IgD-negative memory B cell (primary cell): ENCODE results near the gene PUS1. TPM values are rescaled to one million over a fixed set of nuclear protein-coding genes. Genes with fewer than 3 reads are reported as not detected.
"Not testable (repeated sequence)": the region's sequence is repeated elsewhere in the genome, so short reads cannot be mapped to it uniquely, and the experiment has no call there.

Experiments
- H3K27ac Mint-ChIP-seq, 3 donors: one replicate each; pipeline ENCODE4 v1.8.0; 2020 to 2022; ENCODE audit warnings: mild to moderate bottlenecking in 3 of 3, mixed read lengths in 3 of 3, moderate library complexity in 1 of 3
- H3K27me3 Mint-ChIP-seq: one replicate; pipeline ENCODE4 v1.8.0; 2021; ENCODE audit warnings: mixed read lengths
- H3K36me3 Mint-ChIP-seq: one replicate; pipeline ENCODE4 v1.8.0; 2020; ENCODE audit warnings: mild to moderate bottlenecking, mixed read lengths
- H3K4me1 Mint-ChIP-seq, 3 donors: one replicate each; pipeline ENCODE4 v1.8.0; 2020 to 2022; ENCODE audit warnings: mixed read lengths in 3 of 3, mild to moderate bottlenecking in 1 of 3
- H3K4me3 Mint-ChIP-seq, 4 donors: one replicate each; pipeline ENCODE4 v1.8.0; 2020 to 2022; ENCODE audit warnings: mild to moderate bottlenecking in 4 of 4, mixed read lengths in 4 of 4, moderate library complexity in 3 of 4
- H3K9me3 Mint-ChIP-seq, 3 donors: one replicate each; pipeline ENCODE4 v1.8.0; 2020 to 2021; ENCODE audit warnings: mixed read lengths in 3 of 3, mild to moderate bottlenecking in 1 of 3
- polyA plus RNA-seq: library from polyadenylated mRNA; unstranded; fragments of 300-500 nt; fragmentation: Illumina TruSeq; gene quantifications from one replicate; pipeline ENCODE4 v1.2.3, GENCODE V29; 2021

Gene PUS1
- polyA plus RNA-seq, 1 donor from 2014 or later: 45.5 TPM

DNA sequence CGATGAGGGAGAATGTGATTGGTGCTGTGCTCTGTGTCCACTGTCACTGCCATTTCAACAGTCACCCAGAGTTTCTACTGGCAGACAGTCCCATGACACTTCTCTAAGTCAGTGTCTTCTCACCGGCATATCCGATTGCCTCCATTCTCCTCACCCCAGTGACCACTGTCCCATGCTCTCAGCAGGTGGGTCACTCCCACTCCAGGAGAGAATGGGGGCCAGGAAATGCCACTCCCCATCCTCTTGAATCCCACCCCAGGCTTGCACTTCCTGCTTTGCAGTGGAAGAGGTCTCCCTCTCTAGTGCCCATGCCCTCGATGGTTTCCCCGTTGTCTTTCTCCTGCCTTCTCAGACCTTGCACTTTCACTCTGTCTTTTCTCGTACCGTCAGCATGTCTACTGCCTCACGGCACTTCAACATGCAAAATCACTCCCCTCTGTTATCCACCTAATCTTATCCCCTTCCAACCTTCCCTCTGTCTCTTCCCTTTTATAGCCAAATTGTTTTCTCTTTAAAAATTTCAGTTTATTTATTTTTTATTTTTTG is 18.5 kb downstream of the PUS1 start:
- peak overlapping the region in 1 of 4 donors; percentile 1 for H3K4me3 Mint-ChIP-seq
- peak overlapping the region in 1 of 3 donors; percentile 47 for H3K27ac Mint-ChIP-seq
- H3K27me3 Mint-ChIP-seq: no peaks in the 10 kb centered on the region
- no peaks in the 10 kb centered on the region for H3K9me3 Mint-ChIP-seq
- H3K4me1 Mint-ChIP-seq: peaks cover 5 to 7% (median 6%) of the 10 kb centered on the region in 3 donors
- no peaks in the 10 kb centered on the region for H3K36me3 Mint-ChIP-seq

DNA sequence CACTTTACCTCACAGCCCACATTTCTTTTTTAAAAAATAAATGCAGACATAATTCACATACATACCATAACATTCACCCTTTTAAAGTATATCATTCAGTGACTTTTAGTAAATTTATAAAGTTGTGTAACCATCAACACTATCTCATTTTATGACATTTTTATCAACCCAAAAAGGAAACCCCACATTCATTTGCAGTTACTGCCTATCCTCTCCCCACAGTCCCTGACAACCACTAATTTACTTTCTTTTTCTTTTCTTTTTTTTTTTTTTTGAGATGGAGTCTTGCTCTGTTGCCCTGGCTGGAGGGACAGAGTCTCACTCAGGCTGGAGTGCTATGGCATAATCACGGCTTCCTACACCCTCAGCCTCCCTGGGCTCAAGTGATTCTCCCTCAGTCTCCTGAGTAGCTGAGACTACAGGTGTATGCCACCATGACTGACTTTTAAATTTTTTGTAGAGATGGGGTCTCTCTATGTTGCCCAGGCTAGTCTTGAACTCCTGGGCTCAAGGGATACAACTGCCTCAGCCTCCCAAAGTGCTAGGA is 19.2 kb downstream of the PUS1 start:
- H3K4me1 Mint-ChIP-seq: peaks cover 11 to 14% (median 13%) of the 10 kb centered on the region in 3 donors
- no peaks in the 10 kb centered on the region for H3K36me3 Mint-ChIP-seq
- H3K4me3 Mint-ChIP-seq: peak overlapping the region in 2 of 4 donors; percentile 2 to 79
- H3K9me3 Mint-ChIP-seq: no peaks in the 10 kb centered on the region
- no peaks in the 10 kb centered on the region for H3K27me3 Mint-ChIP-seq
- H3K27ac Mint-ChIP-seq: peak overlapping the region; percentile 49 to 85 (median 53)

DNA sequence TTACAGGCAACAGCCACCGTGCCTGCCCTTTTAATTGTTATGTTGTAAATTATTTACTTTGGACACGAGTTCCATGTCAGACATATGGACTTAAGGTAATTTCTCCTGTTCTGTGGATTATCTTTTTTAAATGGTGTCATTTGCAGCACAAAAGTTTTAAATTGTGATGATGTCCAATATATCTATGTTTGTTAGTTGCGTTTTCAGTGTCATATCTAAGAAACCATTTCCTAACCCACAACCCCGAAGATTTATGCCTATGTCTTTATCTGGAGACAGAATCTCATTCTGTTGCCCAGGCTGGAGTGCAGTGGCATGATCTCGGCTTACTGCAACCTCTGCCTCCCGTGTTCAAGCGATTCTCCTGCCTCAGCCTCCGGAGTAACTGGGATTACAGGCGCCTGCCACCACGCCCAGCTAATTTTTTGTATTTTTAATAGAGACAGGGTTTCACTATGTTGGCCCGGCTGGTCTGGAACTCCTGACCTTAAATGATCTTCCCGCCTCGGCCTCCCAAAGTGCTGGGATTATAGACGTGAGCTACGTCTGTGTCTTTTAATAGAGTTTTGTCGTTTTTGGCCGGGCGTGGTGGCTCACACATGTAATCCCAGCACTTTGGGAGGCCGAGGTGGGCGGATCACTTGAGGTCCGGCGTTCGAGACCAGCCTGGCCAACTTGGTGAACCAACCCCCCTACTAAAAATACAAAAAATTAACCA is 19.8 kb downstream of the PUS1 start:
- H3K27ac Mint-ChIP-seq: peak overlapping the region; percentile 53 to 89 (median 85)
- not testable (repeated sequence) for H3K27me3 Mint-ChIP-seq, H3K9me3 Mint-ChIP-seq, H3K36me3 Mint-ChIP-seq
- peaks cover 14 to 17% (median 15%) of the 10 kb centered on the region in 3 donors for H3K4me1 Mint-ChIP-seq
- H3K4me3 Mint-ChIP-seq: peak overlapping the region; percentile 78 to 93 (median 81)

DNA sequence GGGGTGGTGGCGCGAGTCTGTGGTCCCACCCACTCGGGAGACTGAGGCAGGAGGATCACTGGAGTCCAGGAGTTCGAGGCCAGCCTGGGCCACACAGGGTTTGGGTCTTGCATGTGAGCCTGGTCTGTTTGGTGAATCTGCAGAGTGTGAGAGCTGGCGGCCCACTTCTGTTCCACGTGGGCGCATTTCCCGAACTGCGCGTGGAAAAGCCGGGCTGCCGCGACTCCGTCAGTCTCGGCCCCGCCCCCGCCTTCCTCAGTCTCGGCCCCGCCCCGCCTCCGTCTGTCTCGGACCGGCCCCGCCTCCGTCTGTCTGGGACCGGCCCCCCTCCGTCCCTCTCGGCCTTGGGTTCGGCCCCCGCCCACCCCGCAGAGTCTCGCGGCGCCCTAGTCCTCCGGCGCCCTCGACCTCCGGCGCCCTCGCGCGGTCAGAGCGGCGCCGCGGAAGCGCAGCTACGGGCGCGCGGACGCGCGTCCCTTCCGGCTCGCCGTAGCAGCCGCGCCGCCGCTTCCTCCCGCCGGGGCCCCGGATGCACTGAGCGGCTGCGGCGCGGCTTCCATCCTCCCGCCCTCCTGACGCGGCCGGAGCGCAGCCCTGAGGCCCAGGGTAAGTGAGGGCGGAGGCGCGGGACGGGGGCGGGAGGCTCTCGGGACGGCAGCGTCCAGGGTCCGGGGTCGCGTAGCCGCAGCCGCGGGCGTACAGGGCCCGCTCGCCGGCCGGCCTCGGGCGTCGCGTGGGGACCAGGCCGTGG is 20.5 kb downstream of the PUS1 start, which contains the start of gene EP400:
TSS of gene EP400 (plus strand) at position 512 of the 751 bp plus-strand sequence. CDS start 10,678 bp downstream, outside the sequence.
- Mint-ChIP-seq H3K4me1 (peaks cover 14 to 17% (median 16%) of the 10 kb centered on the region in 3 donors), H3K9me3 (no peaks in the 10 kb centered on the region), H3K36me3 (no peaks in the 10 kb centered on the region), H3K27ac (peak within 1 kb of the TSS; percentile 87 to 95 (median 94)), H3K4me3 (peak within 1 kb of the TSS; percentile 92 to 97 (median 96)), H3K27me3 (no peaks in the 10 kb centered on the region)

DNA sequence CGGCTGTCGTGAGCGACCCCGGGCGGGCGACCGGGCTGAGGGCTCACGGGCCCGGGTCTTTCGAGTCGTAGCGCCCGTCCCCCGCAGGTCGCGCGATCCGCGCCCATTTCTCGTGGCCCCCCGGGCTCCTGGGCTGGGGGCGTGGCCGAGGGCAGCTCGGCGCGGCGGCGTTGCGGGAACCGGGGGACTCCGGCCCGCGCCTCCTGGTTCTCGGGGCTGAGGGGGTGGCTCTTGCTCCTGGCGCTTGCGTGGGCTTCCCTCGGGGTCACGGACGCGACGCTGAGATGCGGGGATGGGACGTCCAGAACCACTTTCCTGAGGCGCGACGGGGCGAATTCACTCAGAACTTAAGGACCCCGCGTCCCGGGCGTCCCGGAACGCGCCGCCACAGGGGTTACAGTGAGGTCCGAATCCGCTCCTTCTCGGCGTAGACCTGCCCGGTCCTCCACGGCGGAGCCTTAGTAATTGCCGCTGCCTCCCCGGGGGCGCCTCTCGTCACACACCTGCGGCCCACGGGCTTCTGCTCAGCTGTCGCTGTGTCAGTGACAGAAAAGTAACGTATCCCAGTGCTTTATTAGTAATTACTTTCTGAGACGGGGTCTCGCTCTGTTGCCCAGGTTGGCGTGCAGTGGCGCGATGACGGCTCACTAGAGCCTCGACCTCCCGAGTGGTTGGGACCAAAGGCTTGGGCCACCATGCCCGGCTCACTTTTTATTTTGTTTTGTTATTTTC is 21.3 kb downstream of the PUS1 start:
- Mint-ChIP-seq H3K9me3 (no peaks in the 10 kb centered on the region), H3K36me3 (no peaks in the 10 kb centered on the region), H3K27ac (peak overlapping the region; percentile 87 to 95 (median 94)), H3K27me3 (no peaks in the 10 kb centered on the region), H3K4me3 (peak overlapping the region; percentile 92 to 97 (median 96)), H3K4me1 (peaks cover 14 to 17% (median 16%) of the 10 kb centered on the region in 3 donors)

DNA sequence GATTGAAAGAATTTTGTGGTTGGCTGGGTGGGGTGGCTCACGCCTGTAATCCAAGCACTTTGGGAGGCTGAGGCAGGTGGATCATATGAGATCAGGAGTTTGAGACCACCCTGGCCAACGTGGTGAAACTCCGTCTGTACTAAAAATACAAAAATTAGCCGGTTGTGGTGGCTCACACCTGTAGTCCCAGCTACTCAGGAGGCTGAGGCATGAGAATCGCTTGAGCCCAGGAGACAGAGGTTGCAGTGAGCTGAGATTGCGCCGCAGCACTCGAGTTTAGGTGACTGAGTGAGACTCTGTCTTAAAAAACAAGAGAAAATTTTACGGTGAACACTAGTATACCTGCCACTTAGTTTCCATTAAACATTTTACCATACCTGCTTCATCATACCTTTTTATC is 24.7 kb downstream of the PUS1 start:
- H3K27me3 Mint-ChIP-seq, H3K9me3 Mint-ChIP-seq, H3K27ac Mint-ChIP-seq, H3K4me3 Mint-ChIP-seq, H3K36me3 Mint-ChIP-seq: not testable (repeated sequence)
- peaks cover 26 to 35% (median 31%) of the 10 kb centered on the region in 3 donors for H3K4me1 Mint-ChIP-seq

DNA sequence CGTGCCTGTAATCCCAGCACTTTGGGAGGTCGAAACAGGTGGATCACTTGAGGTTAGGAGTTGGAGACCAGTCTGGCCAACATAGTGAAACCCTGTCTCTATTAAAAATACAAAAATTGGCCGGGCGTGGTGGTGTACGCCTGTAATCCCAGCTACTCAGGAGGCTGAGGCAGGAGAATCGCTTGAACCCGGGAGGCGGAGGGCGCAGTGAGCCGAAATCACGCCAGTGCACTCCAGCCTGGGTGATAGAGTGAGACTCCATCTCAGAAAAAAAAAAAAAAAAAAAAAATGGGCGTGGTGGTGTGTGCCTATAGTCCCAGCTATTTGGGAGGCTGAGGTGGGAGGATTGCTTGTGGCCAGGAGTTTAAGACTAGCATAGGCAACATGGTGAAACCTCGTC is 25.4 kb downstream of the PUS1 start:
- H3K9me3 Mint-ChIP-seq, H3K36me3 Mint-ChIP-seq, H3K27ac Mint-ChIP-seq, H3K4me3 Mint-ChIP-seq, H3K27me3 Mint-ChIP-seq: not testable (repeated sequence)
- peaks cover 26 to 35% (median 34%) of the 10 kb centered on the region in 3 donors for H3K4me1 Mint-ChIP-seq

DNA sequence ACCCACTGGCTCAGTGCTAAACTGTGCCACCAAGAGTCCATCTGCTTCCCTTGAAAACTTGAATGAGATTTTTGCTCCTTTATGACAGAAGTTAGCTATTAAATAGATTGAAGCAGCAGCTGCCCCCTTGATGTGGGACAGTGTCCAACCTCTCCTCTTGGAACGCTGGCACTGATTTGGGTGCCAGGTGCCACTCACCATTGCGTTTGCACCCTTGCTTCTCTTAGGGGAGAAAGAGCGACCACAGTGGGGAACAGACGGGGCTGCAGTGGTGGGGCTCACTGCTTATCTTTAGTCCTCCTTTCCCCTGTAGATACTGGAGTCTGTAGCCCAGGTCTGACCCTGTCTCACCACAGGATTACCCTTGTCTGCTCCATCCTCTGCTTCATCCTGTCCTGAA is 30.0 kb downstream of the PUS1 start:
- Mint-ChIP-seq H3K4me3 (no peak overlapping the region), H3K4me1 (peaks cover 26 to 38% (median 37%) of the 10 kb centered on the region in 3 donors), H3K27me3 (no peaks in the 10 kb centered on the region), H3K36me3 (no peaks in the 10 kb centered on the region), H3K9me3 (no peaks in the 10 kb centered on the region), H3K27ac (peak overlapping the region in 2 of 3 donors; percentile 53 to 70)

DNA sequence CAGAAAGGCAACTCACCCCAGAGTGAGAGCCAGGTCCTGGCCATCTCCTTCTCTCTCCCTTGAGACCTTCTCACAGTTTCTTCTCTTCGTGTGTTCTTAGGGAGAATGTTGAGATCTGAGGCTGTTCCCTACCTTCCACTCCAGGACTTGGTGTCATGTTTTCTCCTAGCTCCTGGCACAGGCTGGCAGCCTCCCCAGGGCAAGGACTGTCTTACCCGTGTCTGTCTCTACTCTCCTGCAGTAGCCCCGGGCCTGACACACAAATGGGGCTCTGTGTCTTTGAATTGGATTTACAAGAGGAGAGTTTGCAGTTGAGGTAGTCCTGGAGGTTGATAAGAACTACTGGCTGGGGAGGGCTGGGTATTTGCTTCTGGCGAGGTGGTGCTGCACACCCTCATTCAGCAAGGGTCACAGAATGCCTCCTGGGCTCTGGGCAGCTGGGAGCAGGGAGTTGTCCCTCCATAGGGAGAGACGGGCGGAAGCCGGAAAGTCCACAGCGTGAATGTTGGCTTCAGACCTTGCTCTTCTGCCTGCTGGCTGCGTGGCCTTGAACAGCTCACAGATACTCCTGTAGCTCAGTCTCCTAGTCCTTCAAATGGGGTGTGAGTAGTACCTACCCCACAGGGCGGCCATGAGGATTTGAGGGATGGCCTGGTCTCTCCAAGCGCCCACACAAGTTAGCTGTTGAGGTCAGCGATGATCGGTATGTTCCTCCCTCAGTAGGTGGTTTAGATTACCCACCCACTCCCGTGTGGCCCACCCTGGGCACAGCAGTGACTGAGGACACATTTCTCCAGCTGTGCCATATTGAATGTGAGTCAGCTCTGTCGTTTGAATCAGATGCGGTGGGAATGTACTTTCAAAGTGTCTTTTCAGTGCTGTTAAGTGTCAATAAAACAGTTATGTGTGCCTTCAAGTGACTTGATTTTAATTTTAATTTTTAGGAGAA is 30.8 kb downstream of the PUS1 start:
- H3K4me3 Mint-ChIP-seq: peak overlapping the region in 1 of 4 donors; percentile 12
- no peaks in the 10 kb centered on the region for H3K27me3 Mint-ChIP-seq
- H3K9me3 Mint-ChIP-seq: no peaks in the 10 kb centered on the region
- H3K4me1 Mint-ChIP-seq: peaks cover 31 to 43% (median 37%) of the 10 kb centered on the region in 3 donors
- H3K36me3 Mint-ChIP-seq: no peaks in the 10 kb centered on the region
- H3K27ac Mint-ChIP-seq: peak overlapping the region in 2 of 3 donors; percentile 53 to 70

DNA sequence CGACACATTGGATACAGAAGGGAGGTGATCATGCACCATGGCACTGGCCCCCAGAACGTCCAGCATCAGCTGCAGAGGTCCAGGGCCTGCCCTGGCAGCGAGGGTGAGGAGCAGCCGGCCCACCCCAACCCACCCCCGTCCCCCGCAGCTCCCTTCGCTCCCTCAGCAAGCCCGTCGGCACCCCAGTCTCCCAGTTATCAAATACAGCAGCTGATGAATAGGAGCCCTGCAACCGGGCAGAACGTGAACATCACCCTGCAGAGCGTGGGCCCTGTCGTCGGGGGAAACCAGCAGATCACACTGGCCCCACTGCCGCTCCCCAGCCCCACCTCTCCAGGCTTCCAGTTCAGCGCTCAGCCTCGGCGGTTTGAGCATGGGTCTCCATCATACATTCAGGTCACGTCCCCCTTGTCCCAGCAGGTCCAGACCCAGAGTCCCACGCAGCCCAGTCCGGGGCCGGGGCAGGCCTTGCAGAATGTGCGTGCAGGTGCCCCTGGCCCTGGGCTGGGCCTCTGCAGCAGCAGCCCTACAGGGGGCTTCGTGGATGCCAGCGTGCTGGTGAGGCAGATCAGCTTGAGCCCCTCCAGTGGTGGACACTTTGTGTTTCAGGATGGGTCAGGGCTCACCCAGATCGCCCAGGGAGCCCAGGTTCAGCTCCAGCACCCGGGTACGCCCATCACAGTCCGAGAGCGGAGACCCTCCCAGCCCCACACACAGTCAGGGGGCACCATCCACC is 31.7 kb downstream of the PUS1 start:
- H3K36me3 Mint-ChIP-seq, H3K27ac Mint-ChIP-seq, H3K9me3 Mint-ChIP-seq, H3K4me3 Mint-ChIP-seq, H3K27me3 Mint-ChIP-seq: not testable (repeated sequence)
- peaks cover 35 to 48% (median 38%) of the 10 kb centered on the region in 3 donors for H3K4me1 Mint-ChIP-seq

DNA sequence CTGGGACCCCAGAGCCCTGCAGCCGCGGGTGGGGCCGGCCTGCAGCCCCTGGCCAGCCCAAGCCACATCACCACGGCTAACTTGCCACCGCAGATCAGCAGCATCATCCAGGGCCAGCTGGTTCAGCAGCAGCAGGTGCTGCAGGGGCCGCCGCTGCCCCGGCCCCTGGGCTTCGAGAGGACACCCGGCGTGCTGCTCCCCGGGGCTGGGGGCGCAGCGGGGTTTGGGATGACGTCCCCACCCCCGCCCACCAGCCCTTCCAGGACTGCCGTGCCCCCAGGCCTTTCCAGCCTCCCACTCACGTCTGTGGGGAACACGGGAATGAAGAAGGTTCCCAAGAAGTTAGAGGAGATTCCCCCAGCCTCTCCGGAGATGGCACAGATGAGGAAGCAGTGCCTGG is 32.3 kb downstream of the PUS1 start:
- H3K4me3 Mint-ChIP-seq, H3K36me3 Mint-ChIP-seq, H3K27me3 Mint-ChIP-seq, H3K27ac Mint-ChIP-seq, H3K9me3 Mint-ChIP-seq: not testable (repeated sequence)
- H3K4me1 Mint-ChIP-seq: peaks cover 30 to 42% (median 32%) of the 10 kb centered on the region in 3 donors

DNA sequence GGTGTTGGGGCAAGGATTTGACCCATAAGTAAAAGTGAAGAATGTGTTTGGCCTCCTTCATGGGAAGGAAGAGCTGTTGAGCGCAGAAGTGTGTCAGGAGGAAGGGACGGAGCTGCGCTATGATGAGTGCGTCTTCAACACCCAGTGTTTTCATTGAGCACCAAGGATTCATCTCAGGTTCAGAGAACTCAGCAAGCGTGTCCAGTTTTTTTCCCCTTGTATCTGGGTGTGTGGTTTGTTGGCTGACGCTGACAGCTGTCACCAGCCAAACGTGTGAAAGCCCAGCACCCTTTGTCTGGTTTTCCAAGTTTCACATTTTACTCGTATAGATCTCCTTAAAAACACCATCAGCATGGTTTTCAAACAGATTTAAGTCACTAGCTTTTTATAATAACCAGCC is 33.0 kb downstream of the PUS1 start:
- H3K36me3 Mint-ChIP-seq: no peaks in the 10 kb centered on the region
- H3K27me3 Mint-ChIP-seq: no peaks in the 10 kb centered on the region
- peaks cover 27 to 39% (median 30%) of the 10 kb centered on the region in 3 donors for H3K4me1 Mint-ChIP-seq
- no peaks in the 10 kb centered on the region for H3K9me3 Mint-ChIP-seq
- no peak overlapping the region for H3K4me3 Mint-ChIP-seq
- H3K27ac Mint-ChIP-seq: no peak overlapping the region

DNA sequence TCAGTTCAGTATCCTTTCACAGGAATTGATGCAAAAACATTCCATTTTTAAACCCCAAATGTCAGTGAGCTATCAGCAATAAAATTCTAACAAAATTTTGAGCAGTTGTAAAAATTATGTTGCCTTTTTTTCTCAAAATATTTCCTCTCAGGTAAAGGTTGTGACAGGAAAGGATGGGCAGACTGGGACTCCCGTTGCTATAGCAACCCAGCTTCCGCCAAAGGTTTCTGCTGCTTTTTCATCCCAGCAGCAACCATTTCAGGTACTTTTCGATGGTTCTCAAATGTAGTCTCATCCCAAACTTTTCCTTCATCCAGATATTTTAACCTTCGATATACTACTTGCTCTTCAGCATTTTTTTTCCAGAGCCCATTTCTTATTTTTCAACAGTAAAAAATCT is 34.3 kb downstream of the PUS1 start:
- Mint-ChIP-seq H3K36me3 (peaks cover 2% of the 10 kb centered on the region), H3K4me1 (peaks cover 25 to 39% (median 27%) of the 10 kb centered on the region in 3 donors), H3K9me3 (no peaks in the 10 kb centered on the region), H3K27me3 (no peaks in the 10 kb centered on the region), H3K27ac (peak overlapping the region in 1 of 3 donors; percentile 78), H3K4me3 (no peak overlapping the region)
